Measurements from ENCODE around the gene PRKX. TPM values are rescaled to one million over a fixed set of nuclear protein-coding genes. Genes with fewer than 3 reads are reported as not detected.
A peak's percentile ranks its signal among the peaks of the same experiment; 100 is the strongest.
"Not testable (repeated sequence)": the region's sequence is repeated elsewhere in the genome, so short reads cannot be mapped to it uniquely, and the experiment has no call there.

The PRKX gene
- total RNA-seq, 1 donor from 2014 or later: 57.3 TPM

- H3K27ac Mint-ChIP-seq (ENCODE audit: unreplicated experiment): no peak overlapping the region
- H3K27me3 Mint-ChIP-seq (ENCODE audit: low read depth): peaks cover 13% of the 10 kb centered on the region
- TF ChIP-seq CTCF (conservative IDR thresholded peaks at IDR 0.05): no peak
- peaks cover 4% of the 10 kb centered on the region for H3K4me1 Mint-ChIP-seq
- no peaks in the 10 kb centered on the region for H3K36me3 Mint-ChIP-seq (ENCODE audit: low read depth)
- no peak overlapping the region for H3K4me3 Mint-ChIP-seq
- no peak for DNase-seq (ENCODE audit: low read depth, low spot score)
- H3K9me3 Mint-ChIP-seq: peaks cover 3% of the 10 kb centered on the region
These were observed 4.4 kb upstream of the PRKX start for GRCh38 chrX:3717742-3718420.

GRCh38 chrX:3715921-3716320 lies 2.5 kb upstream of the PRKX start:
- no peak overlapping the region for H3K27ac Mint-ChIP-seq (ENCODE audit: unreplicated experiment)
- peaks cover 17% of the 10 kb centered on the region for H3K4me1 Mint-ChIP-seq
- peaks cover 23% of the 10 kb centered on the region for H3K27me3 Mint-ChIP-seq (ENCODE audit: low read depth)
- H3K4me3 Mint-ChIP-seq: peak overlapping the region; percentile 79
- DNase-seq (ENCODE audit: low read depth, low spot score): no peak
- H3K36me3 Mint-ChIP-seq (ENCODE audit: low read depth): no peaks in the 10 kb centered on the region
- H3K9me3 Mint-ChIP-seq: peaks cover 3% of the 10 kb centered on the region
- TF ChIP-seq CTCF (conservative IDR thresholded peaks at IDR 0.05): no peak

GRCh38 chrX:3714706-3715479 lies 1.4 kb upstream of the PRKX start:
- not testable (repeated sequence) for H3K36me3 Mint-ChIP-seq (ENCODE audit: low read depth); DNase-seq (ENCODE audit: low read depth, low spot score); H3K27ac Mint-ChIP-seq (ENCODE audit: unreplicated experiment); H3K9me3 Mint-ChIP-seq
- peaks cover 17% of the 10 kb centered on the region for H3K4me1 Mint-ChIP-seq
- H3K4me3 Mint-ChIP-seq: peak overlapping the region; percentile 79
- H3K27me3 Mint-ChIP-seq (ENCODE audit: low read depth): peaks cover 23% of the 10 kb centered on the region

- H3K4me1 Mint-ChIP-seq: peaks cover 17% of the 10 kb centered on the region
- peaks cover 21% of the 10 kb centered on the region for H3K27me3 Mint-ChIP-seq (ENCODE audit: low read depth)
- no peak for DNase-seq (ENCODE audit: low read depth, low spot score)
- H3K36me3 Mint-ChIP-seq (ENCODE audit: low read depth): no peaks in the 10 kb centered on the region
- peaks cover 3% of the 10 kb centered on the region for H3K9me3 Mint-ChIP-seq
- TF ChIP-seq CTCF (conservative IDR thresholded peaks at IDR 0.05): no peak
- no peak overlapping the region for H3K27ac Mint-ChIP-seq (ENCODE audit: unreplicated experiment)
- H3K4me3 Mint-ChIP-seq: peak overlapping the region; percentile 89
These were observed 537 bp upstream of the PRKX start for GRCh38 chrX:3713937-3714434.

GRCh38 chrX:3712870-3713224 lies 602 bp downstream of the PRKX start:
- H3K27me3 Mint-ChIP-seq (ENCODE audit: low read depth): peaks cover 21% of the 10 kb centered on the region
- no peak for TF ChIP-seq CTCF (conservative IDR thresholded peaks at IDR 0.05)
- H3K9me3 Mint-ChIP-seq: peaks cover under 1% of the 10 kb centered on the region
- no peak for DNase-seq (ENCODE audit: low read depth, low spot score)
- peak overlapping the region; percentile 98 for H3K4me3 Mint-ChIP-seq
- no peaks in the 10 kb centered on the region for H3K36me3 Mint-ChIP-seq (ENCODE audit: low read depth)
- H3K4me1 Mint-ChIP-seq: peaks cover 20% of the 10 kb centered on the region
- no peak overlapping the region for H3K27ac Mint-ChIP-seq (ENCODE audit: unreplicated experiment)

Data from neural crest cell (in vitro differentiated cells).